Activated CD4-positive, alpha-beta T cell treated with anti-CD3 and anti-CD28 coated beads, Interleukin-2, amount 50 U/mL, for 16 hours (primary cell): ENCODE data around the gene MVK.
A peak's percentile ranks its signal among the peaks of the same experiment; 100 is the strongest.
"Not testable (repeated sequence)": the region's sequence is repeated elsewhere in the genome, so short reads cannot be mapped to it uniquely, and the experiment has no call there.

Source experiments
- DNase-seq: peaks from one replicate; pipeline ENCODE4 v3.0.0-alpha.2; 2020

Gene MVK

GRCh38 chr12:109592905-109593272 lies 19.3 kb downstream of the MVK start:
- DNase-seq: no peak

GRCh38 chr12:109594556-109595317 lies 21.1 kb downstream of the MVK start:
- no peak for DNase-seq

GRCh38 chr12:109595321-109595902 lies 21.8 kb downstream of the MVK start:
- DNase-seq: peak; percentile 52

GRCh38 chr12:109596418-109597244 lies 23.0 kb downstream of the MVK start:
- DNase-seq: no peak

- no peak for DNase-seq
These were observed 23.8 kb downstream of the MVK start for GRCh38 chr12:109597414-109597794.

- peak; percentile 65 for DNase-seq
These were observed 24.3 kb downstream of the MVK start for GRCh38 chr12:109597795-109598427.

- no peak for DNase-seq
These were observed 24.8 kb downstream of the MVK start for GRCh38 chr12:109598428-109598854.

GRCh38 chr12:109599087-109599486 lies 25.5 kb downstream of the MVK start:
- no peak for DNase-seq

- no peak for DNase-seq
These were observed 26.9 kb downstream of the MVK start for GRCh38 chr12:109600481-109600880.

- DNase-seq: no peak
These were observed 27.4 kb downstream of the MVK start for GRCh38 chr12:109600995-109601394.

- no peak for DNase-seq
These were observed 28.0 kb downstream of the MVK start for GRCh38 chr12:109601557-109601956.

GRCh38 chr12:109602132-109602531 lies 28.5 kb downstream of the MVK start:
- not testable (repeated sequence) for DNase-seq

GRCh38 chr12:109604132-109604585 lies 30.6 kb downstream of the MVK start:
- no peak for DNase-seq

- no peak for DNase-seq
These were observed 31.4 kb downstream of the MVK start for GRCh38 chr12:109605016-109605415.

- no peak for DNase-seq
These were observed 32.1 kb downstream of the MVK start for GRCh38 chr12:109605599-109606228.

- DNase-seq: no peak
These were observed 32.9 kb downstream of the MVK start for GRCh38 chr12:109606320-109607028.

GRCh38 chr12:109607618-109608017 lies 34.0 kb downstream of the MVK start:
- DNase-seq: no peak

GRCh38 chr12:109608270-109608669 lies 34.7 kb downstream of the MVK start:
- DNase-seq: no peak

- DNase-seq: no peak
These were observed 35.2 kb downstream of the MVK start for GRCh38 chr12:109608793-109609192.

- no peak for DNase-seq
These were observed 35.7 kb downstream of the MVK start for GRCh38 chr12:109609342-109609741.

- no peak for DNase-seq
These were observed 36.9 kb downstream of the MVK start for GRCh38 chr12:109610523-109610922.

GRCh38 chr12:109611223-109611622 lies 37.6 kb downstream of the MVK start:
- no peak for DNase-seq
